LNCaP clone FGC (cell line): ENCODE results near the gene NPVF.

Source experiments
- DNase-seq: peaks from one replicate; pipeline ENCODE4 v3.0.0-alpha.2; 2011; ENCODE audit warnings: low read depth
- H3K4me3 ChIP-seq: 2 replicates; pipeline ENCODE4 v1.5.1; 2011; ENCODE audit warnings: mild to moderate bottlenecking, low read depth, low read length, control low read depth
- TF ChIP-seq, protein P1 (sequence below): IDR thresholded peaks from 2 replicates; pipeline ENCODE4 v1.5.1; 2012; ENCODE audit warnings: mild to moderate bottlenecking; ENCODE audit not compliant: control insufficient read depth, insufficient read depth; ENCODE audit errors: extremely low read depth

NPVF gene, protein sequence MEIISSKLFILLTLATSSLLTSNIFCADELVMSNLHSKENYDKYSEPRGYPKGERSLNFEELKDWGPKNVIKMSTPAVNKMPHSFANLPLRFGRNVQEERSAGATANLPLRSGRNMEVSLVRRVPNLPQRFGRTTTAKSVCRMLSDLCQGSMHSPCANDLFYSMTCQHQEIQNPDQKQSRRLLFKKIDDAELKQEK

DNA sequence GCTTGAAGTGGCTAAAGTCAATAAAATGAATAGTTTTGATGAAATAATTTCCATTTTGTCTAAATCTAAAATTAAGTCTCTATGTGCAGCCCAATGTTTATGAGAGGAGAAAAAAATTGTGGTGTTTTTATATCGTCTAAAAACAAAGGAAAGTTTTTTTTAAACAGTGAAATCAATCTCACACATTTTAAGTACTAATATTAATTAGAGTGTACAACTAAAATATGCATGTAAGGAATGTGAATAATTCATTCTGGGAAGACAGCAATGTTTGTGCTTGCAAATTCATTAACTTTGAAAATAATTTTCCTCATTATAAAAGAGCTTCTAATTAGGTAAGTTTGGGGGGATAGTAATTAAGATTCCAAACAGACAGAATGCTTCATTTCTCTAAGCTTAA is at the start of gene NPVF:
NPVF (minus strand) TSS at position 101 of the 400 bp plus-strand sequence; CDS start at position 54, 47 bp downstream.
- H3K4me3 ChIP-seq: no peak within 1 kb of the TSS
- no peak for DNase-seq
- TF ChIP-seq, protein P1, sequence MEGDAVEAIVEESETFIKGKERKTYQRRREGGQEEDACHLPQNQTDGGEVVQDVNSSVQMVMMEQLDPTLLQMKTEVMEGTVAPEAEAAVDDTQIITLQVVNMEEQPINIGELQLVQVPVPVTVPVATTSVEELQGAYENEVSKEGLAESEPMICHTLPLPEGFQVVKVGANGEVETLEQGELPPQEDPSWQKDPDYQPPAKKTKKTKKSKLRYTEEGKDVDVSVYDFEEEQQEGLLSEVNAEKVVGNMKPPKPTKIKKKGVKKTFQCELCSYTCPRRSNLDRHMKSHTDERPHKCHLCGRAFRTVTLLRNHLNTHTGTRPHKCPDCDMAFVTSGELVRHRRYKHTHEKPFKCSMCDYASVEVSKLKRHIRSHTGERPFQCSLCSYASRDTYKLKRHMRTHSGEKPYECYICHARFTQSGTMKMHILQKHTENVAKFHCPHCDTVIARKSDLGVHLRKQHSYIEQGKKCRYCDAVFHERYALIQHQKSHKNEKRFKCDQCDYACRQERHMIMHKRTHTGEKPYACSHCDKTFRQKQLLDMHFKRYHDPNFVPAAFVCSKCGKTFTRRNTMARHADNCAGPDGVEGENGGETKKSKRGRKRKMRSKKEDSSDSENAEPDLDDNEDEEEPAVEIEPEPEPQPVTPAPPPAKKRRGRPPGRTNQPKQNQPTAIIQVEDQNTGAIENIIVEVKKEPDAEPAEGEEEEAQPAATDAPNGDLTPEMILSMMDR: no peak

DNA sequence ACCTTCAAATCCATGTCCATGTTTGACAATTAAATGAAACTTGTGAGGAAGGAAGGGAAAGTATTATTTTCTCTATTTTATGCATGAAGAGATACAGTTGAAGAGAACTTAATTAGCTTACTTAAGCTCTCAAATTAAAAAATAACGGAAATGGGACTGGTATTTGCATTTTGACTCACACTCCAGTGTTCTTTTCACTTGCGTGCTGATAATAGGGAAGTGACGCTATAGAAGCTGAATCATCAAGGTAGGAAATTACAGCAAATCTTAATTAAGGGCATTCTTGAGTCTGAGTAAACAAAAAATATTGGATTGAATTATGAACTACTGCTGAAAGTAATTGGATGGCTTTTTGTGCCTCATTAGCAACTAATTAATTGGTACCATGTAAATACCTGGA is 44.0 kb upstream of the NPVF start:
- no peak for DNase-seq
- no peak overlapping the region for H3K4me3 ChIP-seq
- TF ChIP-seq, protein P1: no peak

DNA sequence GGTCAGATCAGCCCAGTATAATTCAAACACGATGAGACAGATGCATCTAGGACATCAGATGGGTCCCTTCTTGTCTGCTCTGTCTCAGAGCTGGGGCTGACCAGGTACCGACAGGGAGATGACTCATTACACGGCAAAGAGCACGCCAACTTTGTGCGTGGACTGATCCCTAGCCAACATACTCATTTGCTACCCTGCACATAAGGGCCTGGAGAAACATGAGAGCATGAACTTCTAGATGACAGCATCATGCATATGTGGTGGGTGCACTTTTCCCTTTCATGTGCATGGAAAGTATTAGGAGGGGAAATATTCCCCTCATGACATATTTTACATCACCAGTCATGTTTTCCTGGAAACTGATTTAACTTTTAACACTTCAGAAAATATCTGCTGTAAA is 35.1 kb upstream of the NPVF start:
- no peak overlapping the region for H3K4me3 ChIP-seq
- DNase-seq: no peak
- TF ChIP-seq, protein P1: no peak

DNA sequence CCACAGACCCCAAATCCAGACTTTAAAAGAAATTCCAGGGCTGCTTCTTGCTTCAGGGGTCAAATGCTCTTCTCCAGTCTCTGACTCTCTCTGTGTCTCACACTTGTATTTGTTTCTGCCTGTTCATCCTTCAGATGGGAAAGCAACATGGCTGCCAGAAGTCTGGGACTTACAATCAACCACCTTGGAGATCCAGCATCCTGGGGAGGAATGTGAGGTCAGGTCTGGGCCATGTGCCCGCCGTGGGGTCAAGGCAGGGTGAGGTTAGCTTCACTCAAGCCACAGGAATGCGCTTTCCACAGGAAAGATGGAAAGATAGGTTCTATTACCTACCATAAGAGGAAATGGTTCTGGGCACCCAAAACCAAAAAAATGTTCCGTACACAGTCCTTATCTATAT is 34.3 kb upstream of the NPVF start:
- TF ChIP-seq, protein P1: no peak
- H3K4me3 ChIP-seq: no peak overlapping the region
- DNase-seq: no peak

DNA sequence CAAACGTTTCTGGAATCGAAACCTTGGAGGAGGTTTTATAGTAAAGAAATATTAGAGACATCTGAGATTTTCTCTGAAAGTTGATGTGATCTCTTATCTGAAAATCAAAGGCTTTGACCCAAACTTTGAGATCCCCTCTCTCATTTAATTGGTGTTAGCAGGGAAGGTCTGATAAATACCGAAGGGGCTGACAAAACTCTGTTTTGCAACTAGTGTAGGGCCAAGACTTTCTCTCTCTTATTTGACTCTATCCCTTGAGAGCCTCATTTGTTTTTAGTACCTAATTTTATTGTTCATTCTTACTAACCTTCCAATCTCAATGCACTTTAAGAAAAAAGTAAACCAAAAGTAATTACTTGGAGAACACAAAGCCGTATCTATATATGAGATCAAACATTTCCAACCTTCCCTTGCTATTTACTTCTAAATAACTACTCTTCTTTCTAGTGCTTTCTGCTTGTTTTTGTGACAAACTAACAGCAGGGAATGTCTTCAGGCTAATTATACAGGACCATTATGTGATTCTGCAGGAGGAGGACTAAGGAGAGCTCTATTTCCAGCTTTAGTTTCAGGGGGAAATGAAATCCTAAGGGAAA is 33.4 kb upstream of the NPVF start:
- TF ChIP-seq, protein P1: no peak
- no peak for DNase-seq
- no peak overlapping the region for H3K4me3 ChIP-seq

DNA sequence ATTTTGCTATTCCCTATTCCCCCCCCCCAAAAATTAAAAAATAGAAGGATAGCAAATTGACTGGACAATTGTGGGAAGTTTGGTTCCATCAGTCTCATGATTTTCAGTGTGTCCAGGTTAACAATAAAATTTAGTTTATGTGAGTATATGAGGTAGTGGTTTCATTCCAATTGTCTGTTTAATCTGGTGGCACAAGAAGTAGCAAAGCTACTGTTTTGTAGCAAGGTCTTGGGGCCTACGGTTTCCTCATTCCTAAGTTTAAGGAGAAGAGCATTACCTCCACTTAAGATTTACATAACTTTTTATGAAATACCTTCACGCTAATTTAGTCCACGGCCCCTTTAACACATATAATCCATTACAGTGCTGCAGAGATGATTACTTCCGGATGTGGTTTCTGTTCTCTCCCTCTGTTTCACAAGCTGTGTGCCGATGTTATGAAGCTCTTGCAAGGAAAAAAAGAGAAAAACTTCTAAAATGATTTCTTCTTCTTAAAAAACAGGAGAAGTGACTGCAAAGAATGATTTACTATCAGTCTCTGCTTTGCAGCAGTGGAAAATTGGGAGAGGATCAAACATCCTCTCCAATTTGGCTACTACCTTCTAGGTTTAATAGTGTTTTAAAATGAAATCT is 32.7 kb upstream of the NPVF start:
- H3K4me3 ChIP-seq: no peak overlapping the region
- no peak for DNase-seq
- TF ChIP-seq, protein P1: no peak
